ENCODE data around the gene ITGA11.

Gene ITGA11

DNA sequence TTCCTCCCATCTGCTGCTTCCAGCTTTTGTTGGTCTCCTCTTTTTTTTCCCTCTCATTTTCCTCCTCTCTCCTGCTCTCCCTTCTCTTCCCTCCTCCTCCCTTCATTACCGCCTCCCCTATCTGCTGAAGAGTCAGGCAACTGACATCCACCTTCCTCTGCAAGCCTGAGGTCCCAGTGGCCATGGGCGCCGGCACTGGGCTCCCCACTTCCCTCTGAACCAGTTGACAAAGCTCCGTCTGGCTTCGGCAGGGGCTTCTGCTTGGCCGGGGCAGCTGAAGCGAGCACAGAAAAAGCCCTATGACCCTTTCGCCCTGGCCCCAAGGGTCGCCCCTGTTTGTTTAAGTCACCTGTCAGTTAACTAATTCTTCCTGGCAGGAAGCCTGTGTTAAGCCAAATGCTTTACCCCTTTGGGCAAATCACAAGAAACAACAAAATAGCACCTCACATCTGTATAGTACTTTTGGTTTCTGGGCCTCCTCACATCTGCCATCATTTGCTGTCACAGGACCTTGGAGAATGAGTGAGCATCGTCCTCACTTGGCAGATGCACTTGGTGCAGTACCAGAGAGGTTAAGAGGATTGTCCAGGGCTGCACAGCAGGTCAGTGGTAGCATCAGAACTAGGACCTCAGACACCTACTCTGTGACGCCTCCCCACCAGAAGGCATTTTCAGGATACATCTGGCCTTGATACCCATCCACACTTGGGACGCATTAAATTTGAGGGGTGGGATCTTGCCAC is 27.7 kb downstream of the ITGA11 start:
- H3K27ac ChIP-seq (replicated peaks) = no peak overlapping the region
- no peaks in the 10 kb centered on the region for H3K27me3 ChIP-seq (ENCODE audit: insufficient read depth, poor library complexity, severe bottlenecking)
- no peak for TF ChIP-seq GABPA (IDR thresholded peaks at IDR 0.05; ENCODE audit: low read depth)
- TF ChIP-seq SPI1 (IDR thresholded peaks at IDR 0.05; ENCODE audit: borderline replicate concordance, low read depth) = no peak
- TF ChIP-seq, protein P1, sequence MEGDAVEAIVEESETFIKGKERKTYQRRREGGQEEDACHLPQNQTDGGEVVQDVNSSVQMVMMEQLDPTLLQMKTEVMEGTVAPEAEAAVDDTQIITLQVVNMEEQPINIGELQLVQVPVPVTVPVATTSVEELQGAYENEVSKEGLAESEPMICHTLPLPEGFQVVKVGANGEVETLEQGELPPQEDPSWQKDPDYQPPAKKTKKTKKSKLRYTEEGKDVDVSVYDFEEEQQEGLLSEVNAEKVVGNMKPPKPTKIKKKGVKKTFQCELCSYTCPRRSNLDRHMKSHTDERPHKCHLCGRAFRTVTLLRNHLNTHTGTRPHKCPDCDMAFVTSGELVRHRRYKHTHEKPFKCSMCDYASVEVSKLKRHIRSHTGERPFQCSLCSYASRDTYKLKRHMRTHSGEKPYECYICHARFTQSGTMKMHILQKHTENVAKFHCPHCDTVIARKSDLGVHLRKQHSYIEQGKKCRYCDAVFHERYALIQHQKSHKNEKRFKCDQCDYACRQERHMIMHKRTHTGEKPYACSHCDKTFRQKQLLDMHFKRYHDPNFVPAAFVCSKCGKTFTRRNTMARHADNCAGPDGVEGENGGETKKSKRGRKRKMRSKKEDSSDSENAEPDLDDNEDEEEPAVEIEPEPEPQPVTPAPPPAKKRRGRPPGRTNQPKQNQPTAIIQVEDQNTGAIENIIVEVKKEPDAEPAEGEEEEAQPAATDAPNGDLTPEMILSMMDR (IDR thresholded peaks at IDR 0.05; ENCODE audit: insufficient read depth, low read length) = no peak
- no peak for TF ChIP-seq POLR2AphosphoS5 (IDR thresholded peaks at IDR 0.05; ENCODE audit: low read depth)
- TF ChIP-seq, protein P2, sequence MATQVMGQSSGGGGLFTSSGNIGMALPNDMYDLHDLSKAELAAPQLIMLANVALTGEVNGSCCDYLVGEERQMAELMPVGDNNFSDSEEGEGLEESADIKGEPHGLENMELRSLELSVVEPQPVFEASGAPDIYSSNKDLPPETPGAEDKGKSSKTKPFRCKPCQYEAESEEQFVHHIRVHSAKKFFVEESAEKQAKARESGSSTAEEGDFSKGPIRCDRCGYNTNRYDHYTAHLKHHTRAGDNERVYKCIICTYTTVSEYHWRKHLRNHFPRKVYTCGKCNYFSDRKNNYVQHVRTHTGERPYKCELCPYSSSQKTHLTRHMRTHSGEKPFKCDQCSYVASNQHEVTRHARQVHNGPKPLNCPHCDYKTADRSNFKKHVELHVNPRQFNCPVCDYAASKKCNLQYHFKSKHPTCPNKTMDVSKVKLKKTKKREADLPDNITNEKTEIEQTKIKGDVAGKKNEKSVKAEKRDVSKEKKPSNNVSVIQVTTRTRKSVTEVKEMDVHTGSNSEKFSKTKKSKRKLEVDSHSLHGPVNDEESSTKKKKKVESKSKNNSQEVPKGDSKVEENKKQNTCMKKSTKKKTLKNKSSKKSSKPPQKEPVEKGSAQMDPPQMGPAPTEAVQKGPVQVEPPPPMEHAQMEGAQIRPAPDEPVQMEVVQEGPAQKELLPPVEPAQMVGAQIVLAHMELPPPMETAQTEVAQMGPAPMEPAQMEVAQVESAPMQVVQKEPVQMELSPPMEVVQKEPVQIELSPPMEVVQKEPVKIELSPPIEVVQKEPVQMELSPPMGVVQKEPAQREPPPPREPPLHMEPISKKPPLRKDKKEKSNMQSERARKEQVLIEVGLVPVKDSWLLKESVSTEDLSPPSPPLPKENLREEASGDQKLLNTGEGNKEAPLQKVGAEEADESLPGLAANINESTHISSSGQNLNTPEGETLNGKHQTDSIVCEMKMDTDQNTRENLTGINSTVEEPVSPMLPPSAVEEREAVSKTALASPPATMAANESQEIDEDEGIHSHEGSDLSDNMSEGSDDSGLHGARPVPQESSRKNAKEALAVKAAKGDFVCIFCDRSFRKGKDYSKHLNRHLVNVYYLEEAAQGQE (IDR thresholded peaks at IDR 0.05; ENCODE audit: insufficient replicate concordance, low read depth) = no peak
- no peak for DNase-seq (ENCODE audit: low read depth in 1 of 2, low spot score in 1 of 2)
- H3K4me3 ChIP-seq (replicated peaks; ENCODE audit: insufficient read depth, low read length) = no peak overlapping the region

DNA sequence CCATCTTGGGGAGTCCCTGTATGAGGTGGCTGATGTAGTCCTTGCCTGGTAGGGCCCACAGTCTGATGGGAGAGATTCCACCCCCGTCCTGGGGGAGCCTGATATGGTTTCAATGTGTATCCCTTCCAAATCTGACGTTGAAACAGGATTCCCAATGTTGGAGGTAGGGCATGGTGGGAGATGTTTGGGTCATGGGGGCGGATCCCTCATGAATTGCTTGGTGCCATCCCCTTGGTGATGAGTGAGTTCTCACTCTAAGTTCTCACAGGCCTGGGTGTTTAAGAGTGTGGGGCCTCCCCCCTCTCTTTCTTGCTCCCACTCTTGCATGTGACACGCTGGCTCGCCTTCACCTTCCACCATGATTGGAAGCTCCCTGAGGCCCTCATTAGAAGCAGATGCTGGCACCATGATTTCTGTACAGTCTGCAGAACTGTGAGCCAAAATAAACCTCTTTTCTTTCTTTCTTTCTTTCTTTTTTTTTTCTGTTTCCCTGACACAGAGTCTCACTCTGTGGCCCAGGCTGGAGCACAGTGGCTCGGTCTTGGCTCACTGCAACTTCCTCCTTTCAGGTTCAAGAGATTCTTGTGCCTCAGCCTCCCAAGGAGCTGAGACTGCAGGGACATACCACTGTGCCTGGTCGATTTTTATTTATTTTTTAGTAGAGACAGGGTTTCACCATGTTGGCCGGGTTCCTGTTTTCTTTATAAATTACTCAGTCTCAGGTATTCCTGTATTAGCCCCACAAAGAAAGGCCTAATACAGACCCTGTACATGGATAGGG is 28.6 kb downstream of the ITGA11 start:
- Histone ChIP-seq H3K27me3 (ENCODE audit: insufficient read depth, poor library complexity, severe bottlenecking) (no peaks in the 10 kb centered on the region), H3K27ac (replicated peaks) (no peak overlapping the region), H3K4me3 (replicated peaks; ENCODE audit: insufficient read depth, low read length) (no peak overlapping the region)
- TF ChIP-seq SPI1 (IDR thresholded peaks at IDR 0.05; ENCODE audit: borderline replicate concordance, low read depth) (no peak), GABPA (IDR thresholded peaks at IDR 0.05; ENCODE audit: low read depth) (no peak), POLR2AphosphoS5 (IDR thresholded peaks at IDR 0.05; ENCODE audit: low read depth) (no peak)
- TF ChIP-seq, protein P1 (IDR thresholded peaks at IDR 0.05; ENCODE audit: insufficient read depth, low read length) = no peak
- TF ChIP-seq, protein P2 (IDR thresholded peaks at IDR 0.05; ENCODE audit: insufficient replicate concordance, low read depth) = no peak
- no peak for DNase-seq (ENCODE audit: low read depth in 1 of 2, low spot score in 1 of 2)

DNA sequence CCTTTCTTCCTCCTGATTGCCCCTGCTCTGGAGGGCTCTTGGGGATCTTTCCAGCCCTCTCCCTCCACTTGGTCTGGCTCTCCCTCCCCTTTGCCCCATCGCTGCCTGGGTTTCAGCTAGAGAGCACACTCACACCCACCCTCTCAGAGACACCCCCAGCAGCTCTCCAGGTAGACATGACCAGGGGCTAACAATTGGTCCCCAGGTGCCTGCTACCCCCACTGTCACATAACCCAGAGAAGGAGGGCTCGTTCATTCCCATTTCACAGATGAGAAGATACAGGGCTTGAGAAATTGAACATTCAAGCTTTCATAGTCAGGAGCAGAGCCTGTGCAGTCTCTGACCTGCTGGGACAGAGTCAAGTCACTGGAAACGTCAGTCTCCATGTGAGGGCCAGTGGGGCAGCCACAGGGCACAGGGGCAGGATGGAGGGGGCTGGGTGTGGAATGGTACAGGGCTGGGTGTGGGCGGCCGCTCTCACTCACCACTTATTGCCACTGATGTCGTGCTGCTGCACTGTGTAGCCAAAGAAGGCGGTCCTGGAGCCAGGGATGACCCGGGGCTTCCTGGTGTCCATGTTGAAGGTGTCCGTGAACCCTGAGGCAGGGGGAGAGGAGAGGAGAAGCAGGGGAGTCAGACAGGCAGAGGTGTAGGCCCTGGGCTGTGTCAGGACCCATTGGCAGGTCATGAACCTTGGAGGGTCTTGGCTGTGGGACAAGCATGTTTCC is 29.4 kb downstream of the ITGA11 start:
- no peak for TF ChIP-seq GABPA (IDR thresholded peaks at IDR 0.05; ENCODE audit: low read depth)
- Histone ChIP-seq H3K27ac (replicated peaks) (no peak overlapping the region), H3K4me3 (replicated peaks; ENCODE audit: insufficient read depth, low read length) (no peak overlapping the region), H3K27me3 (ENCODE audit: insufficient read depth, poor library complexity, severe bottlenecking) (no peaks in the 10 kb centered on the region)
- DNase-seq (ENCODE audit: low read depth in 1 of 2, low spot score in 1 of 2) = no peak

Data from HL-60 (cell line).